Stimulated activated CD8-positive, alpha-beta memory T cell treated with anti-CD3 and anti-CD28 coated beads, Interleukin-12 subunit alpha, Interleukin-12 subunit beta, amount 100 ng/mL, for 24 hours (primary cell): ENCODE results near the gene UROS.

Experiments used
- DNase-seq: peaks from one replicate; pipeline ENCODE4 v3.0.0-alpha.2; 2020; ENCODE audit errors: extremely low read depth

The UROS gene

GRCh38 chr10:125836746-125837145, 13.7 kb upstream of the UROS start:
- DNase-seq, result no peak

GRCh38 chr10:125828311-125828710, 5.3 kb upstream of the UROS start:
- no peak for DNase-seq

GRCh38 chr10:125827133-125827532, 4.1 kb upstream of the UROS start:
- no peak for DNase-seq

GRCh38 chr10:125824736-125825135, 1.7 kb upstream of the UROS start:
- no peak for DNase-seq

GRCh38 chr10:125823663-125824251, 699 bp upstream of the UROS start:
- DNase-seq, result no peak

- no peak for DNase-seq
Observed at GRCh38 chr10:125820701-125821100, 2.4 kb downstream of the UROS start.

GRCh38 chr10:125817337-125817946, 5.6 kb downstream of the UROS start:
- DNase-seq, result no peak

- no peak for DNase-seq
Observed at GRCh38 chr10:125816548-125816947, 6.5 kb downstream of the UROS start.

GRCh38 chr10:125815764-125816163, 7.3 kb downstream of the UROS start:
- no peak for DNase-seq

GRCh38 chr10:125812128-125812750, 10.8 kb downstream of the UROS start:
- no peak for DNase-seq

- DNase-seq, result no peak
Observed at GRCh38 chr10:125811251-125811650, 11.8 kb downstream of the UROS start.

GRCh38 chr10:125808047-125808446, 15.0 kb downstream of the UROS start:
- DNase-seq, result no peak

- no peak for DNase-seq
Observed at GRCh38 chr10:125802739-125803138, 20.3 kb downstream of the UROS start.

GRCh38 chr10:125802131-125802530, 20.9 kb downstream of the UROS start:
- no peak for DNase-seq

- DNase-seq, result no peak
Observed at GRCh38 chr10:125801574-125801973, 21.5 kb downstream of the UROS start.

- DNase-seq, result no peak
Observed at GRCh38 chr10:125799451-125800182, 23.4 kb downstream of the UROS start.

GRCh38 chr10:125797994-125798662, 24.9 kb downstream of the UROS start:
- DNase-seq, result no peak

GRCh38 chr10:125797424-125797823, 25.6 kb downstream of the UROS start:
- no peak for DNase-seq

- DNase-seq, result no peak
Observed at GRCh38 chr10:125795637-125796190, 27.3 kb downstream of the UROS start.

- no peak for DNase-seq
Observed at GRCh38 chr10:125795128-125795527, 27.9 kb downstream of the UROS start.

GRCh38 chr10:125792342-125793300, 30.4 kb downstream of the UROS start:
- DNase-seq, result no peak
